DOHH2 (cell line): ENCODE data around the gene TNFSF12.

Source experiments
- H3F3A ChIP-seq: fragments of 200-600 bp; sonication (generic), shearing (Covaris generic); 2 replicates; pipeline ENCODE4 v1.6.0; 2016; ENCODE audit warnings: antibody characterized with exemption, mild to moderate bottlenecking; ENCODE audit not compliant: control insufficient read depth, insufficient read depth
- H3K27ac ChIP-seq: fragments of 200-600 bp; sonication (generic); 2 replicates; pipeline ENCODE4 v1.5.1; 2014; ENCODE audit warnings: low read depth, mild to moderate bottlenecking, low read length, moderate library complexity
- H3K27me3 ChIP-seq: fragments of 200-600 bp; sonication (generic); 2 replicates; pipeline ENCODE4 v1.6.1; 2014; ENCODE audit warnings: mild to moderate bottlenecking, low read length, mixed read lengths; ENCODE audit not compliant: control insufficient read depth
- H3K36me3 ChIP-seq: fragments of 200-600 bp; sonication (generic); 2 replicates; pipeline ENCODE4 v1.6.1; 2014; ENCODE audit warnings: mild to moderate bottlenecking, low read length, moderate library complexity, mixed read lengths; ENCODE audit not compliant: control insufficient read depth
- H3K4me1 ChIP-seq: fragments of 200-600 bp; sonication (generic); 2 replicates; pipeline ENCODE4 v1.6.1; 2014; ENCODE audit warnings: mild to moderate bottlenecking, low read length, mixed read lengths; ENCODE audit not compliant: control insufficient read depth
- H3K4me2 ChIP-seq: fragments of 200-600 bp; sonication (generic); 2 replicates; pipeline ENCODE4 v1.6.0; 2014; ENCODE audit warnings: mild to moderate bottlenecking, low read length, moderate library complexity
- H3K4me3 ChIP-seq: fragments of 200-600 bp; sonication (generic); 2 replicates; pipeline ENCODE4 v1.5.1; 2014; ENCODE audit warnings: mild to moderate bottlenecking, low read length, mixed read lengths
- H3K79me2 ChIP-seq: fragments of 200-600 bp; sonication (generic); 2 replicates; pipeline ENCODE4 v1.6.1; 2014; ENCODE audit warnings: mild to moderate bottlenecking, low read length, mixed read lengths; ENCODE audit not compliant: control insufficient read depth
- H3K9me2 ChIP-seq: fragments of 200-600 bp; sonication (generic); replicated peaks from 2 replicates; pipeline ENCODE4 v1.6.1; 2014; ENCODE audit warnings: mild to moderate bottlenecking, low read length, mixed read lengths; ENCODE audit not compliant: control insufficient read depth
- H3K9me3 ChIP-seq: fragments of 200-600 bp; sonication (generic); 2 replicates; pipeline ENCODE4 v1.6.1; 2014; ENCODE audit warnings: antibody characterized with exemption, low read length, mixed read lengths; ENCODE audit not compliant: control insufficient read depth, insufficient read depth
- H4K20me1 ChIP-seq: fragments of 200-600 bp; sonication (generic); 2 replicates; pipeline ENCODE4 v1.6.0; 2014; ENCODE audit warnings: low read depth, mild to moderate bottlenecking, antibody characterized with exemption, low read length, moderate library complexity; ENCODE audit not compliant: control insufficient read depth, insufficient read depth
- EZH2phosphoT487 ChIP-seq: fragments of 200-600 bp; sonication (generic); IDR thresholded peaks from 2 replicates; pipeline ENCODE4 v1.6.1; 2017; ENCODE audit warnings: borderline replicate concordance, mild to moderate bottlenecking, antibody characterized with exemption, low read length, moderate library complexity, mixed read lengths
- TF ChIP-seq, protein P1 (sequence below): fragments of 200-600 bp; sonication (generic); IDR thresholded peaks from one replicate; pipeline ENCODE4 v1.5.1; 2014; ENCODE audit warnings: antibody characterized with exemption, mild to moderate bottlenecking, low read depth, low read length; ENCODE audit not compliant: poor library complexity, severe bottlenecking

Gene TNFSF12

DNA sequence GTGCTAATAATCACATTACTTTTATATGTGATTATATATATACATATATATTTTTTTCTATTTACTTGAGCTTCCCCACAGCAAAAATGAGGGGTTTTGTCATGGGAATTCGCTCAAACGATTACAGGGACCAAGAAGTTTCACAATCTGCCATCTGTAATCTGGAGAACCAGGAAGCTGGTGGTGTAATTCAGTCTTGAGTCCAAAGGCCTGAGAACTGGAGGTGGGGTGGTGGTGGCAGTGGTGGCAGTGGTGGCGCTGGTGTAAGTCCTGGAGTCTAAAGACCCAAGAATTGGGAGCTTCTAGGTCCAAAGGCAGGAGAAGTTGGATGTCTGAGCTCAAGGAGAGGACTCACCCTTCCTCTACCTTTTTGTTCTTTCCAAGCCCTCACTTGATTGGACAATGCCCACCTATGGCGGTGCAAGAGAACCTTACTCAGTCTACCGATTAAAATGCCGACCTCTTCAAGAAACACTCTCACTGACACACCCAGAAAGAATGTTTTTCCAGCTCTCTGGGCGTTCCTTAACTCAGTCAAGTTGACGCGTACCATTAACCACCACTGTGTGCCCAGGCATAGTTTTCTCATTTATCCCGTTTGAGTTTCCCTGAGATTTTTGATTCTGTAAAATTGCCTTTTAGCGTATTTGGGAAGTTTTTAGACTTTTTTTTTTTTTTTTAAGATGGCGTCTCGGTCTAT is 32.8 kb upstream of the TNFSF12 start:
- no peaks in the 10 kb centered on the region for H3K4me1 ChIP-seq
- H3K4me2 ChIP-seq = no peak overlapping the region
- H4K20me1 ChIP-seq = no peaks in the 10 kb centered on the region
- TF ChIP-seq, protein P1, sequence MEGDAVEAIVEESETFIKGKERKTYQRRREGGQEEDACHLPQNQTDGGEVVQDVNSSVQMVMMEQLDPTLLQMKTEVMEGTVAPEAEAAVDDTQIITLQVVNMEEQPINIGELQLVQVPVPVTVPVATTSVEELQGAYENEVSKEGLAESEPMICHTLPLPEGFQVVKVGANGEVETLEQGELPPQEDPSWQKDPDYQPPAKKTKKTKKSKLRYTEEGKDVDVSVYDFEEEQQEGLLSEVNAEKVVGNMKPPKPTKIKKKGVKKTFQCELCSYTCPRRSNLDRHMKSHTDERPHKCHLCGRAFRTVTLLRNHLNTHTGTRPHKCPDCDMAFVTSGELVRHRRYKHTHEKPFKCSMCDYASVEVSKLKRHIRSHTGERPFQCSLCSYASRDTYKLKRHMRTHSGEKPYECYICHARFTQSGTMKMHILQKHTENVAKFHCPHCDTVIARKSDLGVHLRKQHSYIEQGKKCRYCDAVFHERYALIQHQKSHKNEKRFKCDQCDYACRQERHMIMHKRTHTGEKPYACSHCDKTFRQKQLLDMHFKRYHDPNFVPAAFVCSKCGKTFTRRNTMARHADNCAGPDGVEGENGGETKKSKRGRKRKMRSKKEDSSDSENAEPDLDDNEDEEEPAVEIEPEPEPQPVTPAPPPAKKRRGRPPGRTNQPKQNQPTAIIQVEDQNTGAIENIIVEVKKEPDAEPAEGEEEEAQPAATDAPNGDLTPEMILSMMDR = no peak
- no peak overlapping the region for H3K27ac ChIP-seq
- H3K79me2 ChIP-seq = no peaks in the 10 kb centered on the region
- no peaks in the 10 kb centered on the region for H3K9me2 ChIP-seq
- H3K4me3 ChIP-seq = no peak overlapping the region
- H3K36me3 ChIP-seq = peaks cover 39% of the 10 kb centered on the region
- no peaks in the 10 kb centered on the region for H3K27me3 ChIP-seq
- 0 out of 2 replicates have a peak, but pooled peaks cover 2% of the 10 kb centered on the region for H3F3A ChIP-seq
- no peaks in the 10 kb centered on the region for H3K9me3 ChIP-seq

- Histone ChIP-seq H3K9me2 (no peaks in the 10 kb centered on the region), H3K36me3 (no peaks in the 10 kb centered on the region), H3K4me3 (no peak overlapping the region), H3K27me3 (no peaks in the 10 kb centered on the region), H3K9me3 (no peaks in the 10 kb centered on the region), H3K4me1 (no peaks in the 10 kb centered on the region), H3F3A (no peaks in the 10 kb centered on the region), H4K20me1 (no peaks in the 10 kb centered on the region), H3K4me2 (no peak overlapping the region), H3K79me2 (no peaks in the 10 kb centered on the region), H3K27ac (no peak overlapping the region)
- TF ChIP-seq, protein P1 = peak; percentile 74
- TF ChIP-seq EZH2phosphoT487 = no peak
These were observed 25.8 kb upstream of the TNFSF12 start for GRCh38 chr17:7523033-7523432.

GRCh38 chr17:7528842-7529241 is 20.0 kb upstream of the TNFSF12 start:
- Histone ChIP-seq H3K4me2 (no peak overlapping the region), H3K79me2 (no peaks in the 10 kb centered on the region), H3K36me3 (no peaks in the 10 kb centered on the region), H3K27me3 (no peaks in the 10 kb centered on the region), H4K20me1 (no peaks in the 10 kb centered on the region), H3K27ac (no peak overlapping the region), H3K9me3 (peaks cover 12% of the 10 kb centered on the region; the same call in 1 of the 2 replicates), H3K4me3 (no peak overlapping the region), H3K4me1 (no peaks in the 10 kb centered on the region), H3F3A (no peaks in the 10 kb centered on the region), H3K9me2 (no peaks in the 10 kb centered on the region)
- no peak for TF ChIP-seq EZH2phosphoT487
- TF ChIP-seq, protein P1 = no peak
